Keratinocyte (primary cell): ENCODE measurements around the gene PTPRD. TPM values are rescaled to one million over a fixed set of nuclear protein-coding genes. Genes with fewer than 3 reads are reported as not detected.

Source experiments
- DNase-seq: peaks from one replicate; pipeline ENCODE4 v3.0.0-alpha.2; 2011; ENCODE audit warnings: low read depth, missing footprints, low spot score
- FAIRE-seq: peaks from 2 replicates; lab custom pipeline; 2011; peaks lifted over from hg19 to GRCh38; lab: Jason Lieb, UNC
- H2AFZ ChIP-seq: 2 replicates; pipeline ENCODE4 v1.6.0; 2012; ENCODE audit warnings: low read length, control low read depth, inconsistent platforms; ENCODE audit not compliant: control insufficient read depth
- H3K27ac ChIP-seq: 2 replicates; pipeline ENCODE4 v1.5.1; 2011; ENCODE audit warnings: low read length; ENCODE audit not compliant: control insufficient read depth, insufficient read depth
- H3K27me3 ChIP-seq: 3 replicates; pipeline ENCODE4 v1.6.0; 2011; ENCODE audit warnings: low read length; ENCODE audit not compliant: control insufficient read depth, insufficient read depth; ENCODE audit errors: extremely low read depth
- H3K36me3 ChIP-seq, 2 experiments: 2 replicates in 1 of 2; 3 replicates in 1 of 2; pipeline ENCODE4 v1.5.1; 2011; ENCODE audit warnings: low read length in 2 of 2, mild to moderate bottlenecking in 1 of 2; ENCODE audit not compliant: control insufficient read depth in 2 of 2, insufficient read depth in 2 of 2; ENCODE audit errors: extremely low read depth in 1 of 2
- H3K4me1 ChIP-seq: 3 replicates; pipeline ENCODE4 v1.5.1; 2011; ENCODE audit warnings: low read length; ENCODE audit not compliant: control insufficient read depth, insufficient read depth; ENCODE audit errors: extremely low read depth
- H3K4me2 ChIP-seq: 3 replicates; pipeline ENCODE4 v1.6.0; 2011; ENCODE audit warnings: low read depth, low read length; ENCODE audit not compliant: control insufficient read depth, insufficient read depth; ENCODE audit errors: extremely low read depth
- H3K4me3 ChIP-seq, 3 experiments: fragments of 200-600 bp in 1 of 3; sonication (generic) in 1 of 3; 2 replicates in 2 of 3; 3 replicates in 1 of 3; pipeline ENCODE4 v1.5.1; 2011 to 2016; ENCODE audit warnings: low read length in 3 of 3, mild to moderate bottlenecking in 3 of 3, control low read depth in 2 of 3, inconsistent platforms in 1 of 3, low read depth in 1 of 3, mixed read lengths in 1 of 3, mixed run types in 1 of 3, moderate library complexity in 1 of 3; ENCODE audit not compliant: control insufficient read depth in 2 of 3, insufficient read depth in 2 of 3; ENCODE audit errors: extremely low read depth in 1 of 3
- H3K79me2 ChIP-seq: 2 replicates; pipeline ENCODE4 v1.6.0; 2012; ENCODE audit warnings: low read length; ENCODE audit not compliant: control insufficient read depth, insufficient read depth
- H3K9ac ChIP-seq: 3 replicates; pipeline ENCODE4 v1.6.0; 2011; ENCODE audit warnings: low read length; ENCODE audit not compliant: control insufficient read depth, insufficient read depth; ENCODE audit errors: extremely low read depth
- H3K9me1 ChIP-seq: 3 replicates; pipeline ENCODE4 v1.6.0; 2011; ENCODE audit warnings: low read length; ENCODE audit not compliant: control insufficient read depth, insufficient read depth; ENCODE audit errors: extremely low read depth
- H3K9me3 ChIP-seq: 2 replicates; pipeline ENCODE4 v1.5.1; 2012; ENCODE audit warnings: low read depth, low read length; ENCODE audit not compliant: control insufficient read depth
- H4K20me1 ChIP-seq: 3 replicates; pipeline ENCODE4 v1.6.0; 2011; ENCODE audit warnings: low read length; ENCODE audit not compliant: control insufficient read depth, insufficient read depth; ENCODE audit errors: extremely low read depth
- CTCF ChIP-seq, 3 experiments: IDR thresholded peaks in 1 of 3; conservative IDR thresholded peaks in 1 of 3; optimal IDR thresholded peaks in 1 of 3; 2 replicates in 2 of 3; 3 replicates in 1 of 3; pipeline versions ENCODE3 to v1.5.1; 2011; ENCODE audit warnings: low read length in 3 of 3, mild to moderate bottlenecking in 3 of 3, moderate library complexity in 2 of 3, control low read depth in 1 of 3, inconsistent platforms in 1 of 3; ENCODE audit not compliant: insufficient read depth in 2 of 3; ENCODE audit errors: extremely low read depth in 1 of 3
- EZH2 ChIP-seq: IDR thresholded peaks from one replicate; pipeline ENCODE4 v1.6.1; 2012; ENCODE audit warnings: inconsistent platforms, mild to moderate bottlenecking, low read length, moderate library complexity
- dilution Hi-C: fragments of 300-500 bp; cut with MboI; formaldehyde crosslinking; loops from one replicate; pipeline ENCODE4 v1.7.0; 2020; ENCODE audit warnings: low sequenced_read_pairs; ENCODE audit not compliant: extremely low pct_ligation_motif_present
- polyA plus RNA-seq, 5 experiments: library from polyadenylated mRNA; depleted of rRNA in 3 of 5; stranded (reverse) in 3 of 5; stranded (forward) in 1 of 5; unstranded in 1 of 5; fragments of >200 nt; gene quantifications; 1 replicate in 1 of 5; 2 replicates in 3 of 5; 3 replicates in 1 of 5; pipeline versions ENCODE4 v1.2.1 to v1.2.3, GENCODE V29; 2011 to 2012; ENCODE audit warnings: missing spikeins in 2 of 5, low read depth in 1 of 5, low replicate concordance in 1 of 5

PTPRD gene
- polyA plus RNA-seq, 1 donor (not counting 4 experiments of a cell fraction or from before 2014, with no cell fraction given) = 0.10 TPM

- Histone ChIP-seq H3K27me3 (no peaks in the 10 kb centered on the region), H3K9me3 (no peaks in the 10 kb centered on the region), H3K27ac (no peak overlapping the region), H3K4me2 (no peak overlapping the region), H4K20me1 (no peaks in the 10 kb centered on the region), H3K9ac (no peak overlapping the region), H3K36me3 (no peaks in the 10 kb centered on the region), H2AFZ (no peak overlapping the region), H3K4me1 (peaks cover 5% of the 10 kb centered on the region), H3K4me3 (no peak overlapping the region), H3K79me2 (no peaks in the 10 kb centered on the region), H3K9me1 (no peaks in the 10 kb centered on the region)
- dilution Hi-C loops = no loop called here
- TF ChIP-seq CTCF (optimal IDR thresholded peaks at IDR 0.05 in 1 of 3, IDR thresholded peaks at IDR 0.05 in 1 of 3, conservative IDR thresholded peaks at IDR 0.05 in 1 of 3; ENCODE audit: extremely low read depth in 1 of 3, insufficient read depth in 2 of 3, low read length in 3 of 3) (no peak), EZH2 (no peak)
- FAIRE-seq = no peak
- no peak for DNase-seq
These were observed 385.8 kb downstream of the PTPRD start for GRCh38 chr9:10226996-10227395.

- Histone ChIP-seq H3K4me1 (no peaks in the 10 kb centered on the region), H3K9me1 (no peaks in the 10 kb centered on the region), H2AFZ (no peak overlapping the region), H3K27me3 (no peaks in the 10 kb centered on the region), H4K20me1 (no peaks in the 10 kb centered on the region), H3K4me3 (no peak overlapping the region), H3K4me2 (no peak overlapping the region), H3K36me3 (no peaks in the 10 kb centered on the region), H3K27ac (no peak overlapping the region), H3K9me3 (no peaks in the 10 kb centered on the region), H3K9ac (no peak overlapping the region), H3K79me2 (no peaks in the 10 kb centered on the region)
- FAIRE-seq = no peak
- dilution Hi-C loops = no loop called here
- no peak for TF ChIP-seq EZH2
- TF ChIP-seq CTCF (optimal IDR thresholded peaks at IDR 0.05 in 1 of 3, IDR thresholded peaks at IDR 0.05 in 1 of 3, conservative IDR thresholded peaks at IDR 0.05 in 1 of 3; ENCODE audit: extremely low read depth in 1 of 3, insufficient read depth in 2 of 3, low read length in 3 of 3) = no peak
- no peak for DNase-seq
These were observed 400.1 kb downstream of the PTPRD start for GRCh38 chr9:10212702-10213101.
